HG02759 (cell line): ENCODE data around the gene CRHR1.

ENCODE experiments used
- ATAC-seq: cut with Tn5 transposase; IDR thresholded peaks from one replicate; pipeline ENCODE4 v1.9.1; 2021; ENCODE audit warnings: mild to moderate bottlenecking, moderate library complexity; ENCODE audit not compliant: unreplicated experiment

The CRHR1 gene

GRCh38 chr17:45757431-45758218 lies 26.5 kb upstream of the CRHR1 start:
- ATAC-seq: no peak

- ATAC-seq: no peak
These were observed 25.6 kb upstream of the CRHR1 start for GRCh38 chr17:45758544-45758943.

- ATAC-seq: no peak
These were observed 24.4 kb upstream of the CRHR1 start for GRCh38 chr17:45759761-45760160.

- no peak for ATAC-seq
These were observed 22.1 kb upstream of the CRHR1 start for GRCh38 chr17:45761957-45762565.

GRCh38 chr17:45763182-45763581 lies 20.9 kb upstream of the CRHR1 start:
- no peak for ATAC-seq

GRCh38 chr17:45764479-45764878 lies 19.6 kb upstream of the CRHR1 start:
- no peak for ATAC-seq

GRCh38 chr17:45768000-45768399 lies 16.1 kb upstream of the CRHR1 start:
- ATAC-seq: no peak

- ATAC-seq: no peak
These were observed 13.4 kb upstream of the CRHR1 start for GRCh38 chr17:45770632-45771270.

- ATAC-seq: no peak
These were observed 12.7 kb upstream of the CRHR1 start for GRCh38 chr17:45771271-45771959.

- no peak for ATAC-seq
These were observed 9.0 kb upstream of the CRHR1 start for GRCh38 chr17:45775148-45775547.

GRCh38 chr17:45775576-45776011 lies 8.5 kb upstream of the CRHR1 start:
- no peak for ATAC-seq

GRCh38 chr17:45776896-45777295 lies 7.2 kb upstream of the CRHR1 start:
- no peak for ATAC-seq

GRCh38 chr17:45777388-45777787 lies 6.7 kb upstream of the CRHR1 start:
- no peak for ATAC-seq

- ATAC-seq: no peak
These were observed 3.2 kb upstream of the CRHR1 start for GRCh38 chr17:45780921-45781320.

GRCh38 chr17:45782889-45783592 lies 1.1 kb upstream of the CRHR1 start:
- ATAC-seq: no peak

GRCh38 chr17:45783593-45784292 lies 377 bp upstream of the CRHR1 start:
- no peak for ATAC-seq

GRCh38 chr17:45784741-45785479 lies 790 bp downstream of the CRHR1 start:
- ATAC-seq: no peak

- no peak for ATAC-seq
These were observed 1.5 kb downstream of the CRHR1 start for GRCh38 chr17:45785480-45786193.

GRCh38 chr17:45786349-45786748 lies 2.2 kb downstream of the CRHR1 start:
- ATAC-seq: no peak
